PC-3 (cell line): ENCODE results near the gene RTN4RL2. TPM values are rescaled to one million over a fixed set of nuclear protein-coding genes. Genes with fewer than 3 reads are reported as not detected.

Source experiments
- ATAC-seq: fragments of 200-7000 bp; cut with Tn5 transposase; 2 replicates; pipeline ENCODE4 v1.9.1; 2020; ENCODE audit warnings: mild to moderate bottlenecking, moderate library complexity
- BruUV-seq: library from RNA; stranded (reverse); fragments of 400-500 nt; replicated peaks from 2 replicates; lab custom pipeline; 2021; lab: Mats Ljungman, UMichigan
- CTCF ChIA-PET: fragments of 300-600 bp; sonication (Branson Sonifier 250); formaldehyde crosslinking; loops from one replicate; lab custom pipeline; 2022; ENCODE audit warnings: antibody characterized with exemption; lab: Charles Lee
- POLR2A ChIA-PET: fragments of 300-600 bp; sonication (Branson Sonifier 250); formaldehyde crosslinking; loops from one replicate; lab custom pipeline; 2022; ENCODE audit warnings: antibody characterized with exemption; ENCODE audit not compliant: unreplicated experiment; lab: Charles Lee
- DNase-seq: peaks from one replicate; pipeline ENCODE4 v3.0.0-alpha.2; 2015
- H2AFZ ChIP-seq: fragments of 300-600 bp; sonication (generic); 2 replicates; pipeline ENCODE4 v1.6.0; 2016; ENCODE audit warnings: antibody characterized with exemption, low read length
- H3F3A ChIP-seq: fragments of 300-600 bp; sonication (generic); one replicate; pipeline ENCODE4 v1.6.0; 2017; ENCODE audit warnings: antibody characterized with exemption, low read length, control low read depth, mild to moderate bottlenecking; ENCODE audit not compliant: unreplicated experiment
- H3K27ac ChIP-seq: fragments of 300-600 bp; sonication (generic); 2 replicates; pipeline ENCODE4 v1.5.1; 2016; ENCODE audit warnings: mild to moderate bottlenecking, low read length
- H3K27me3 ChIP-seq: fragments of 300-600 bp; sonication (generic); 2 replicates; pipeline ENCODE4 v1.6.1; 2016; ENCODE audit warnings: low read length, mixed read lengths
- H3K36me3 ChIP-seq: fragments of 300-600 bp; sonication (generic); 2 replicates; pipeline ENCODE4 v1.6.1; 2016; ENCODE audit warnings: low read depth, mixed run types, low read length, mixed read lengths
- H3K4me1 ChIP-seq: fragments of 300-600 bp; sonication (generic); 2 replicates; pipeline ENCODE4 v1.5.1; 2016; ENCODE audit warnings: low read length; ENCODE audit not compliant: insufficient read depth
- H3K4me2 ChIP-seq: fragments of 300-600 bp; sonication (generic); 2 replicates; pipeline ENCODE4 v1.6.0; 2016; ENCODE audit warnings: low read length
- H3K4me3 ChIP-seq: fragments of 300-600 bp; sonication (generic); 2 replicates; pipeline ENCODE4 v1.5.1; 2016; ENCODE audit warnings: mild to moderate bottlenecking, low read length, mixed read lengths
- H3K79me2 ChIP-seq: fragments of 300-600 bp; sonication (generic); 2 replicates; pipeline ENCODE4 v1.6.1; 2017; ENCODE audit warnings: low read length, mixed read lengths
- H3K9ac ChIP-seq: fragments of 300-600 bp; sonication (generic); 2 replicates; pipeline ENCODE4 v1.6.0; 2016; ENCODE audit warnings: mild to moderate bottlenecking, low read length
- H3K9me2 ChIP-seq: fragments of 300-600 bp; sonication (generic); replicated peaks from 2 replicates; pipeline ENCODE4 v1.6.1; 2016; ENCODE audit warnings: mixed run types, low read length, mixed read lengths
- H3K9me3 ChIP-seq: fragments of 300-600 bp; sonication (generic); 2 replicates; pipeline ENCODE4 v1.6.1; 2016; ENCODE audit warnings: low read length, mixed read lengths
- H4K20me1 ChIP-seq: fragments of 300-600 bp; sonication (generic); 2 replicates; pipeline ENCODE4 v1.6.1; 2016; ENCODE audit warnings: low read length, mixed read lengths
- CTCF ChIP-seq: fragments of 300-600 bp; sonication (generic); conservative IDR thresholded peaks from 2 replicates; pipeline ENCODE4 v1.5.1; 2017; ENCODE audit warnings: antibody characterized with exemption, low read depth, mild to moderate bottlenecking, low read length
- EZH2 ChIP-seq: fragments of 300-600 bp; sonication (generic); IDR thresholded peaks from one replicate; pipeline ENCODE4 v1.6.1; 2017; ENCODE audit warnings: antibody characterized with exemption, mild to moderate bottlenecking, low read length; ENCODE audit not compliant: unreplicated experiment
- EZH2phosphoT487 ChIP-seq: fragments of 300-600 bp; sonication (generic); IDR thresholded peaks from 2 replicates; pipeline ENCODE4 v1.6.1; 2018; ENCODE audit warnings: mild to moderate bottlenecking, antibody characterized with exemption, low read length, borderline replicate concordance
- intact Hi-C: fragments of 100-400 bp; cut with micrococcal nuclease; formaldehyde crosslinking; loops from 2 replicates; pipeline ENCODE4 v1.9.0; 2023
- total RNA-seq: library from RNA; depleted of rRNA; stranded (reverse); fragments of >200 nt; gene quantifications from 2 replicates; pipeline ENCODE4 v1.2.3, GENCODE V29; 2014

The RTN4RL2 gene
- total RNA-seq, 1 experiment from 2014 or later: 3.5 TPM

- no peak for TF ChIP-seq EZH2
- TF ChIP-seq CTCF: peak; percentile 91
- POLR2A ChIA-PET: no interaction called here
Observed at GRCh38 chr11:57456960-57457642, 3.2 kb upstream of the RTN4RL2 start.

GRCh38 chr11:57457643-57458023 is 2.7 kb upstream of the RTN4RL2 start:
- Histone ChIP-seq H3K4me2 (peak overlapping the region; percentile 77), H4K20me1 (no peaks in the 10 kb centered on the region), H3K27me3 (peaks cover 13% of the 10 kb centered on the region), H3K9ac (no peak overlapping the region), H3F3A (no peaks in the 10 kb centered on the region), H2AFZ (peak overlapping the region; percentile 90; the same call in 1 of the 2 replicates), H3K9me3 (no peaks in the 10 kb centered on the region), H3K4me1 (peaks cover 24% of the 10 kb centered on the region), H3K27ac (no peak overlapping the region), H3K9me2 (peaks cover 3% of the 10 kb centered on the region; the same call in 1 of the 2 replicates), H3K36me3 (no peaks in the 10 kb centered on the region), H3K4me3 (peak overlapping the region; percentile 58), H3K79me2 (no peaks in the 10 kb centered on the region)
- peak; percentile 3 for ATAC-seq
- no peak for TF ChIP-seq EZH2phosphoT487
- no peak; the same call in 1 of the 2 replicates for TF ChIP-seq CTCF
- TF ChIP-seq EZH2: no peak
- ChIA-PET CTCF (interaction anchor here (0.6 to 2.1 kb wide), 5 partner anchors 18 to 112 kb away, joined by 3 to 21 read pairs (median 10); no protein-coding TSS in a partner anchor), POLR2A (interaction anchor here (0.9 kb wide), 1 partner anchor 112 kb away, joined by 3 read pairs; no protein-coding TSS in a partner anchor)
- BruUV-seq: no TSS peak
- intact Hi-C loops: loop anchor here (1.0 to 2.0 kb wide), 4 partner anchors 23 to 187 kb away; no protein-coding TSS in a partner anchor
- no peak for DNase-seq

More at GRCh38 chr11:57456960-57457642, 3.2 kb upstream of the RTN4RL2 start:
- BruUV-seq: no TSS peak
- Histone ChIP-seq H3F3A (no peaks in the 10 kb centered on the region), H3K4me3 (peak overlapping the region; percentile 58; the same call in 1 of the 2 replicates), H3K79me2 (no peaks in the 10 kb centered on the region), H4K20me1 (no peaks in the 10 kb centered on the region), H3K9me2 (peaks cover 3% of the 10 kb centered on the region; the same call in 1 of the 2 replicates), H3K36me3 (no peaks in the 10 kb centered on the region), H3K27me3 (peaks cover 13% of the 10 kb centered on the region), H3K9me3 (no peaks in the 10 kb centered on the region), H3K27ac (no peak overlapping the region), H3K9ac (no peak overlapping the region), H3K4me2 (peak overlapping the region; percentile 77), H3K4me1 (peaks cover 24% of the 10 kb centered on the region), H2AFZ (peak overlapping the region; percentile 90; the same call in 1 of the 2 replicates)
- intact Hi-C loops: loop anchor here (1.0 to 2.0 kb wide), 4 partner anchors 23 to 188 kb away; no protein-coding TSS in a partner anchor
- CTCF ChIA-PET: interaction anchor here (0.6 to 2.1 kb wide), 3 partner anchors 36 to 111 kb away, joined by 3 to 21 read pairs (median 10); no protein-coding TSS in a partner anchor
- DNase-seq (peak; percentile 94), ATAC-seq (peak; percentile 69)
